HG03159 (cell line): Measurements from ENCODE around the gene NLRP13.

Source experiments
- ATAC-seq: cut with Tn5 transposase; IDR thresholded peaks from one replicate; pipeline ENCODE4 v1.9.1; 2021; ENCODE audit warnings: mild to moderate bottlenecking, moderate library complexity; ENCODE audit not compliant: unreplicated experiment

The NLRP13 gene

DNA sequence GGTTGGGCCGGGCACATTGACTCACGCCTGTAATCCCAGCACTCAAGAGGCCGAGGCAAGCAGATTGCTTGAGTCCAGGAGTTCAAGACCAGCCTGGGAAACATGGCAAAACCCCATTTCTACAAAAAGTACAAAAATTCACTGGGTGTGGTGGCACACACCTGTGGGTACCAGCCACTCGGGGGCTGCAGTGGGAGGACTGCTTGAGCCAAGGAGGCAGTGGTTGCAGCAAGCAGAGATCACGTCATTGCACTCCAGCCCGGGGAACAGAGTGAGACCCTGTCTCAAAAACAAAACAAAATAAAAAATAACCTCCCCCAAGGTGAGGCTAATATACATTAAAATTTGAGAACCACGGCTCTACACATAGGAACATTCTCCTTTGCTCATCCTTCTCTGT is 24.9 kb downstream of the NLRP13 start:
- no peak for ATAC-seq

DNA sequence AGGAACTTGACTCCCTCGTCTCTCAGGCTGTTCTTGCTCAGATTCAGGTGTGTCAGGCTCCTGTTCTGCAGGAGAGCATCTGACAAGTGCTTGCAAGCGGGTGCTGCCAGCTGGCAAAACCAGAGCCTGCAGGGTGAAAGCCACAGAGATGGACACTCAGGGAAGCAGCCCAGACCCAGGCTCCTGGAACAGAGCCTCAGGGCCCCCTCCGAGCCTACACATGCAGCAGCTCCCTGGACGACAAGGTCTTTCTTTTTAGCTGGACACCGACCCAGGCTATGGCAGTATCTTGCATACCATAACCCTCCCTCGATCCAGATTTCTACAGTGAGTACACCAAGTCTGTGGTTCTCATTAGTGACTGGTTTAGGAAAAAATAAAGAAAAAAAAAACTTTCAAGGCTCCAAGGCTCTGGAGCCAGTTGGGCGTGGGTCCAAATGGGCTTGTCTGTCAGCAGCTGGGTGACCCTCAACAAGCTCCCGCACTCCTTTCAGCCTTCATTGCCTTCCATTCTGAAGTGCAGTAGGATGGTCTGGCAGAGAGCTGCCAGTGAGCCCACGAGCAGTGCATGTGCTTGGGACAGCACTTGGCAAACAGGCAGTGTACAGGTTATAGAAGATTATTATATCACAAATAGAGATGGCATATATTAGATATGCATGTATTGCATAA is 29.9 kb downstream of the NLRP13 start:
- no peak for ATAC-seq

DNA sequence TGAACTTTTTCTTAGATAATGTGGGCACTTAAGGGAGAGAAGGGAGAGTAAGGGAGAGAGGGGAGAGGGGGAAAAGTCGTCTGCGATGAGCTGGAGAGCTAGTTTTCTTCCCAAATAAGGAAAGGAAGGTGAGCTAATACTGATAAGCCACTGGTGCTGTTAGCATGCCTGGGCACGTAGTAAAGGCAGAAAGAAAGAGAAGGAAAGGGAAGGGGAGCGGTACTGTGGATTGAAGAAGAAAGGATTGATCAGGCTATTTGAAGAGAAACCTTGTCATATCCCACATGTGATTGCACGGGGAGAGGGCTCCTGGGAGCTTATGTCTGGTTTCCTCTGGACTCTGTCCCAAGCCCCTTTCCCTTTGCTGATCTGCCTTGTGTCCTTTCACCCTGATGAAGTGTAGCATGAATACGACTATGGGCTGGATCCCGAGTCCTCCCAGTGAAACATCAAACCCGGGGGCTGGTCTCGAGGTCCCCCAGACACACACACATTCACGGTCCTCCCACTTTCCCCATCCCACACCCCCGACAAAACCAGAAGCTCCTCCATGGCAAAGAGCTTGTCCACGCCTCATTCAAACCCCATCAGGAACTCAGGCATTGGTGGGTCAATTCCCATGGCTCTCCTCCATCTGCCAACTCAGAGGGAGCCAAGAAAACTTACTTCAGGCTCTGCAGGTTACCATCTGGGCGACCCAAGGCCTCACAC is 30.6 kb downstream of the NLRP13 start:
- ATAC-seq: no peak

DNA sequence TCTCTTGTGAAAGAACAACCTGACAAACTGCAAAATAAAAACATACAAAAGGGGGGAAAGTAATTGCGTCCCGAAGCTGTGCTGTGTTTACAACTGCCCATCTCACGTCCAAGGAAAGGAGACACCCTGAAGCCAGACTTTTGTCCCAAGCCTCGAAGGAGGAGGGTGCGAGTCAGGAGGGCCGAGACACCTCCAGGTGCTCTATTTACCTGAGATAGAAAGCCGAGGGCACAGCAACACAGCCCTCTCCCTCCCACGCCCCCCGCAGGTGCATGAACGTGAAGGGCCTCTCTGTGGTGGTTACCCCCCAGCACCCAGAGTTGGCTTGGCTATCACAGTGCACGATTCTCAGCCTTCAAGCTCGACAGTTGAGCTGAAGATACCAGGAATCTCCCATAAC is 33.2 kb downstream of the NLRP13 start:
- no peak for ATAC-seq

DNA sequence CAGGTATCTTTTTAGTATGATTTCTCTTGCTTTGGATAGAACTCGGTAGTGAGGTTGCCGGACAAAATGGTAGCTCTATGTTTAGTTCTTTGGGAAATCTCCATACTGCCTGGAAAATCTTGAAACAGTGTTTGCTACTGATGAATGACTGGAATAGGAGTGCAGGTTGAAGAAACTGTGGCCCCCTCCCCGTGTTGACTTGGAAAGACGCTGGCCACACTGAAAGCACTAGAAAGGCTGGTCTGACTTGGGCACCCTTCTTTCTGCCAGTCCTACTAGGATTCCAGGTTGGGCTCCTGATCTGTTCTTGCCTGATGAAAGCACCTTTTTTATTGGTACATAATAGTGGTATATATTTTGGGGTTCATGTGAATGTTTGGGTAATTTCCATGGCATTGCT is 49.5 kb downstream of the NLRP13 start:
- no peak for ATAC-seq

- ATAC-seq: no peak
These were observed 54.9 kb downstream of the NLRP13 start for GRCh38 chr19:55877211-55877610.

GRCh38 chr19:55870736-55871135 is 61.4 kb downstream of the NLRP13 start:
- ATAC-seq: no peak

- ATAC-seq: no peak
These were observed 65.0 kb downstream of the NLRP13 start for GRCh38 chr19:55867101-55867500.

- no peak for ATAC-seq
These were observed 65.6 kb downstream of the NLRP13 start for GRCh38 chr19:55866521-55866920.

GRCh38 chr19:55858969-55859368 is 73.2 kb downstream of the NLRP13 start:
- no peak for ATAC-seq

DNA sequence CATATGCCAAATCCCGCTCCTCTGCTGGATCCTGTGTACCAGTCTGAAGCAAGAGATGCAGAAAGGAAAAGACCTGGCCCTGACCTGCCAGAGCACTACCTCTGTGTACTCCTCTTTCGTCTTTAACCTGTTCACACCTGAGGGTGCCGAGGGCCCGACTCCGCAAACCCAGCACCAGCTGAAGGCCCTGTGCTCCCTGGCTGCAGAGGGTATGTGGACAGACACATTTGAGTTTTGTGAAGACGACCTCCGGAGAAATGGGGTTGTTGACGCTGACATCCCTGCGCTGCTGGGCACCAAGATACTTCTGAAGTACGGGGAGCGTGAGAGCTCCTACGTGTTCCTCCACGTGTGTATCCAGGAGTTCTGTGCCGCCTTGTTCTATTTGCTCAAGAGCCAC is 73.7 kb downstream of the NLRP13 start:
- ATAC-seq: no peak

- ATAC-seq: no peak
These were observed 74.2 kb downstream of the NLRP13 start for GRCh38 chr19:55857974-55858373.

- no peak for ATAC-seq
These were observed 75.0 kb downstream of the NLRP13 start for GRCh38 chr19:55857149-55857548.

DNA sequence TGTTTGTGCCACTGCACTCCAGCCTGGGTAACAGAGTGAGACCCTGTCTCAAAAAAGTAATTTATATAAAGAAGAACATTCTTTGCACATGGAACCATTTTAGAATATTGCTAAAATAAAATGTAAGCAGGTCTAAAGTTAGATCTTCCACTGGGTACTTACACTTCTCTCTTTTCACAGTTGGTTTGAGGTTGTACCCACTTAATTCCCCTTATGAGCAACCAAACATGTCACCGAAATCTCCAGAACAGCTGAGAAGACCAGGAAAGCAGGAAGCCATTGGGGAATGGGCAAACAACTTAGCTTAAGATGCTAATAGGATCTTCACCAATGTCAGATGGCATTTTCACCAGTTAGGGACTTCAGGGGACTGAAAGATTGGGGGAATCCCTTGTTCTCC is 77.0 kb downstream of the NLRP13 start:
- ATAC-seq: no peak
